PC-3 (cell line): ENCODE results near the gene DNAJC28.

ENCODE experiments used
- EZH2 ChIP-seq: fragments of 300-600 bp; sonication (generic); IDR thresholded peaks from one replicate; pipeline ENCODE4 v1.6.1; 2017; ENCODE audit warnings: antibody characterized with exemption, mild to moderate bottlenecking, low read length; ENCODE audit not compliant: unreplicated experiment
- TF ChIP-seq, protein P1 (sequence below): fragments of 300-600 bp; sonication (generic); conservative IDR thresholded peaks from 2 replicates; pipeline ENCODE4 v1.5.1; 2017; ENCODE audit warnings: antibody characterized with exemption, low read depth, mild to moderate bottlenecking, low read length

DNA sequence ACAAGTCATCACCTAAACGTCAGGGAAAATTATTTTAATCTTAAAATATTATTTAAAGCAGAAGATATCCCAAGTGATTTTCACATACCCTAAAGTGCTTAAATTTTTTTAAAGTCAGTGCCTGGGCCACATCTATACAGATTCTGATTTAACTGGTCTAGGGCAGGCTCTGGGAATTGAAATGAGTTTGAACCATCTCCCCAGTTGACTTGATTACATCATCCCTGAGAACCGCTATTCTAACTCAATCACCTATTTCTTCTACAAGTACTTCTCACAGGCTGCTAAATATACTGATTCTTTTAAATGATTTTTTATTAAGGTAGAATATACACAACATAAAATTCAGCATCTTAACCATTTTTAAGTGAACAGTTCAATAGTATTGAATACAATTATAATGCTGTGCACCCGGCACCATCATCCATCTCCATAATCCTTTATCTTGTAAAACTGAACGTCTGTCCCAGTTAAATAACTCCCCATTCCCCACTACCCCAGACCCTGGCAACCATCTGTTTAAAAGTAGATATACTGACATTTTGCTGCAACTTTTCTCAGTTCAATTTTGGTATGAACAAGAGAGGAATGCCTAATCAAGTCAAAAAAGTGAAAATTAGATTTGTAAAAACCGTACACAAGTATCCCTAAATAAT is 30.9 kb upstream of the DNAJC28 start:
- TF ChIP-seq, protein P1, sequence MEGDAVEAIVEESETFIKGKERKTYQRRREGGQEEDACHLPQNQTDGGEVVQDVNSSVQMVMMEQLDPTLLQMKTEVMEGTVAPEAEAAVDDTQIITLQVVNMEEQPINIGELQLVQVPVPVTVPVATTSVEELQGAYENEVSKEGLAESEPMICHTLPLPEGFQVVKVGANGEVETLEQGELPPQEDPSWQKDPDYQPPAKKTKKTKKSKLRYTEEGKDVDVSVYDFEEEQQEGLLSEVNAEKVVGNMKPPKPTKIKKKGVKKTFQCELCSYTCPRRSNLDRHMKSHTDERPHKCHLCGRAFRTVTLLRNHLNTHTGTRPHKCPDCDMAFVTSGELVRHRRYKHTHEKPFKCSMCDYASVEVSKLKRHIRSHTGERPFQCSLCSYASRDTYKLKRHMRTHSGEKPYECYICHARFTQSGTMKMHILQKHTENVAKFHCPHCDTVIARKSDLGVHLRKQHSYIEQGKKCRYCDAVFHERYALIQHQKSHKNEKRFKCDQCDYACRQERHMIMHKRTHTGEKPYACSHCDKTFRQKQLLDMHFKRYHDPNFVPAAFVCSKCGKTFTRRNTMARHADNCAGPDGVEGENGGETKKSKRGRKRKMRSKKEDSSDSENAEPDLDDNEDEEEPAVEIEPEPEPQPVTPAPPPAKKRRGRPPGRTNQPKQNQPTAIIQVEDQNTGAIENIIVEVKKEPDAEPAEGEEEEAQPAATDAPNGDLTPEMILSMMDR, result no peak
- no peak for TF ChIP-seq EZH2
